ENCODE data around the gene ARHGEF7.

DNA sequence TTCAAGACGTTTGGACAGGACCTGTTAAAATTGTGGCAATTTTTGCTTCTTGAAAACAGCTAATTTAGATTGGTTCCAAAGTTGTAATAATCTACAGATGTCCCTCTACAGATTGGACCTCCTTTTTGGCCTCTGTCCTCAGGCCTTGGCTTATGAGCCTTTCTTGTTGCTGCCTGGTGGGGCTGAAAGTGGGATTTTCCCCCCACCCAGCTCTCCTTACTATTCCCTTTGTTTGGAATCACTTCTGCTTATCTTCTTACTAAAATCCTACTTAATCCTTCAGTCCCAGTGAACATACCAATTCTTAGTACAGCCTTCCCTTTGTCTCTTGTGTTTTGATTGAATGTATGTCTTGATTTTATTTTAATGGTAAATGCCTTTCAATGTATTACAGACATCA, 141.8 kb downstream of the ARHGEF7 start:
- no peak for TF ChIP-seq EZH2 (IDR thresholded peaks at IDR 0.05; ENCODE audit: borderline replicate concordance, low read length)
- TF ChIP-seq CTCF (conservative IDR thresholded peaks at IDR 0.05 in 1 of 2, IDR thresholded peaks at IDR 0.05 in 1 of 2; ENCODE audit: extremely low read depth in 1 of 2, insufficient read depth in 1 of 2, low read depth in 1 of 2, low read length in 2 of 2) = no peak
